Measurements from ENCODE around the gene GJA3.
"Not testable (repeated sequence)": the region's sequence is repeated elsewhere in the genome, so short reads cannot be mapped to it uniquely, and the experiment has no call there.

Gene GJA3

DNA sequence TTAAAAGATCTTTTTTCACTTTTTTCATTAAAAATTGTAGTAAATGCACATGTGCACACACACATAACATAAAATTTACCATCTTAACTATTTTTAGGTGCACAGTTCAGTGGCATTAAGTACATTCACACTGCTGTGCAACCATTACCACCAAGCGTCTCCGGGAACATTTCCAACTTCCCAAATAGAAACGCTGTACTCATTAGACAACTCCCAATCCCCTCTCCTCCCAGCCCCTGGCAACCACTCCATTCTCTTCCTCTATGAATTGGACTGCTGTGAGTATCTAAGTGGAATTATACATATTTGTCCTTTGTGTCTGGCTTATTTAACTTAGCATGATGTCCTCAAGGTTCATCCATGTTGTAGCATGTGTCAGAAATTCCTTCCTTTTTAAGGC is 20.3 kb upstream of the GJA3 start:
- no peak for DNase-seq

- DNase-seq: no peak
These were observed 17.3 kb upstream of the GJA3 start for GRCh38 chr13:20178156-20178555.

- no peak for DNase-seq
These were observed 16.4 kb upstream of the GJA3 start for GRCh38 chr13:20177049-20177831.

GRCh38 chr13:20175907-20176652 is 15.2 kb upstream of the GJA3 start:
- DNase-seq: no peak

GRCh38 chr13:20175406-20175794 is 14.5 kb upstream of the GJA3 start:
- DNase-seq: no peak

DNA sequence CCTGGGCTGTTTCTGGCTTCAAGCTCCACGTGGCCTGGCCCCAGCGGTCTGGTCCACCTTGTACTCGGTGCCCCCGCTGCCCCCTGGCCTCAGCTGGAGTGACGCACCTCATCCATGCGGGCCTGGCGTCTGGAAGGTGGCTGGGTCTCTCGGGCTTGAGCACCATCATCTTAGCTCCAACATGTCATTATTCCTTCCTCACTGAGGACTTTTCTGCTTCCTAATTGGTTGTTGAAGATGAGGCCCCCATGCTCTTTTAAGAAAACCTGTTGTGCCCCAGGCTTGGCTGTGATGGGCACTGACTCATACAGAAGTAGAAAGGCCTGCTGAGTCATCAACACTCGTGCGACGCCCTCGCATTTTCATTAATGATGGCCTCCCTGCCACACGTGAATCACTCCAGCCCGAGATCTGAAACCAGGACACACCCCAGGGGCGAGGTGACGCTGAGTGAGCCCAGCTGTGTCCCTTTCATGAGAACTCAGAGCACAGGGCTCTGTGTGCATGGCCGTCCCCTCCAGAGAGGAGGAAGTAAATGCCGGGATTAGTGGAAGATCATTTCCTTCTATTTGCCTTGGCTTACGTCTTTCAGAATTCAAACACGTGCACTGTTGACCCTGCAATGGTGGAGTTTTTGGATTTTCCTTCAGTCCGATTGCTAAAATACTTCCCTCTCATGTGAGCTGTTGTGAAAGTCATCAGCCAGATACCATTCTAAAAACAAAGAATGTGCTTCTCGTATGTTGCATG is 14.0 kb upstream of the GJA3 start:
- DNase-seq: peak; percentile 64 to 77

GRCh38 chr13:20173116-20173746 is 12.4 kb upstream of the GJA3 start:
- DNase-seq: no peak

- DNase-seq: no peak
These were observed 10.5 kb upstream of the GJA3 start for GRCh38 chr13:20171364-20171763.

- no peak for DNase-seq
These were observed 10.1 kb upstream of the GJA3 start for GRCh38 chr13:20170921-20171320.

- DNase-seq: no peak
These were observed 7.5 kb upstream of the GJA3 start for GRCh38 chr13:20168396-20168795.

- DNase-seq: no peak
These were observed 4.8 kb upstream of the GJA3 start for GRCh38 chr13:20165417-20166257.

GRCh38 chr13:20161951-20162300 is 1.1 kb upstream of the GJA3 start:
- DNase-seq: no peak

- DNase-seq: no peak
These were observed 561 bp upstream of the GJA3 start for GRCh38 chr13:20161275-20161950.

DNA sequence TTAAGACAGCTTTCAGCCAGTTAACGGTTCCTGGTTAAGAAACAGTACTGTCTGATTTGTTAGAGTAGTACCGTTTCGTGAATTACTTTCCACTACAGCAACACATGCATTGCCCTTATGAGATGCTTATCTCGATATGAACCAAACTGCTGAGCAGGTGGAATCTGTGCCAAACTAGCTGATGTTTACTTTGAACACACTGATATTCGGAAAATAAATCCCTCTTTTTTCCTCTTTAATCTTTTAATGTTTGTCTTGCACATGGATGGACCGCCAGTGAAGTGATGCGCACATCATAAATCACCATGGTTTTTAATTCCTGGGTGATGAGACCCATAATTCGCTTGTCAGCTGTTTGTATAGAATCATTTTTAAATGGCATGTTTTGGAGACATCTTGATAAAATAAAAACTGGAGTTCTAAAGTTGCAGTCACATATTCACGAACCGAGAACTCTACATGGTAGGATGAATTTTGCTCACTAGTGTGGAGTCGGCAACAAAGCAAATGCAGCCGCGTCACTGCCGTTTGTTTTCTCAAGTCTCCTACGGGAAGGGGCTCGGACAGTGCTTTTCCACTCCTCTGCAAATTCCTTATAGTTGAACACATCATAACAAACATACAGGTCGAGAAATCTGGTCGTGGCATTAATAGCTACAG is 1.1 kb downstream of the GJA3 start:
- DNase-seq: peak; percentile 9 to 28

- DNase-seq: no peak
These were observed 3.6 kb downstream of the GJA3 start for GRCh38 chr13:20157151-20157796.

GRCh38 chr13:20156702-20157101 is 4.2 kb downstream of the GJA3 start:
- DNase-seq: no peak

GRCh38 chr13:20153290-20153689 is 7.6 kb downstream of the GJA3 start:
- DNase-seq: not testable (repeated sequence)

DNA sequence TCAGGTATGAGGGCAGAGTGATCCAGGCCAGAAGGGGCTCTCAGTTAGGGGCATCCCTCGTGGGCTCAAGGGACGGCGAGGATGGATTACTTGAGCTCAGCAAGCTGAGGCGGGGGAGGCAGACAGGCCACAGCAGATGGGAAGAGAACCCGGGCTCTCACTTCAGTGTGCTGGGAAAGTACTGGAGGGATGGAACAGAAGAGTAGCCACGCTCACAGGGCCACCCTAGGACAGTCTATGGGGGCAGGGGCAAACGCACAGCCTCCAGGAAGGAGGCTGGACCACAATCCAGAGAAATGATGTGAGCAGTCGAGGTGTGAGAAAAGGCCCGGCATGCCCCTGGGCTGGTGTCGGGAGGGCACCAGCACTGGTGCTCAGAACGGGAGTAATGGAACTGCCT is 9.2 kb downstream of the GJA3 start:
- no peak for DNase-seq

DNA sequence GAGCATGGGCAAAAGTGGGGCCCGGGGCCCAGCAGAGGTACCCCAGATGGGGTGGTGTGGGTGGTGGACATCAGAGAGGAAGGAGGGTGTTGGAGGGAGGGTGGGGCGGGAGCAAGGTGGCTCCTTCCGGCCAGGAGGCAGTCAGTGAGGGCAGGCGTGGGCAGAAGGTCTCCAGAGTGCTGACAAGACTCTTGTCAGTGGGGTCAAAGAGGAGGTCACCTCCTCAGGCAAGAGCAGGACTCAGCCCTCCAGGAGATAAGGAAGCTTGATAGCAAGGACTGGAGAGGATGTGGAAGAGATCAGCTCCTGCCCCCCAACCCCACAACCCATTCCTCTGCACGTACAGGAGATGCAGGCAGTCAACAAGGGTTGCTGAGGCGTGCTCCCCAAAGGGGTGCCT is 9.8 kb downstream of the GJA3 start:
- DNase-seq: no peak

GRCh38 chr13:20150561-20150960 is 10.3 kb downstream of the GJA3 start:
- DNase-seq: no peak

DNA sequence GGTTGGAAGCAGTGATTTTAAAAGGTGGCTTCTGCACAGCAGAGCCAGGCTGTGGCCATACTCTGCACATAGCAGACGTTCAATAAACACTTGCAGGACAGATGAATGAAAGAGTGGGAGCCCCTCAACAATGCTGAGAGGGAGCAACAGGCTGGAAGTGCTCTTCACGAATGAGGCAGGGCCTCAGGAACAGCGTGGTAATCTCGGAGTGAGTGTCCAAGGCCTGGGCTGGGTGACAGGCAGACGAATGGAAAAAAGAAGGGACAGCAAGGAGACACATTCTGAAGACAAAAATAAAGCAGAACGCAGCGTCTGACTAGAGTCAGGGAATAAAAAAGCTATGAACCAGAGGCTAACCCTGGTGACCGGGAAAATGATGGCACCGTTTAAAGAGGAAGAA is 11.1 kb downstream of the GJA3 start:
- DNase-seq: no peak

Data from SHP77 (cell line).